Measurements from ENCODE around the gene ADGRV1. TPM values are rescaled to one million over a fixed set of nuclear protein-coding genes. Genes with fewer than 3 reads are reported as not detected.
A peak's percentile ranks its signal among the peaks of the same experiment; 100 is the strongest.

ADGRV1 gene
- total and polyA plus RNA-seq, 4 donors, result 0.36 to 0.64 (median 0.50) TPM

- ATAC-seq (ENCODE audit: low FRiP score), result no peak
- no peak overlapping the region for H3K4me3 ChIP-seq (ENCODE audit: low read length in 2 of 2)
- H3K36me3 ChIP-seq (ENCODE audit: control insufficient read depth in 1 of 2, insufficient read depth in 2 of 2, low read length in 1 of 2), result no peaks in the 10 kb centered on the region
- no peak for DNase-seq
- intact Hi-C loops (cut with DNase I), result loop anchor here (5.0 to 10.0 kb wide), 2 partner anchors 43 to 170 kb away; no protein-coding TSS in a partner anchor
- H3K27ac ChIP-seq (ENCODE audit: low read depth in 1 of 2, low read length in 2 of 2), result no peak overlapping the region
- H3K27me3 ChIP-seq (ENCODE audit: control insufficient read depth in 1 of 2, insufficient read depth in 2 of 2, low read length in 1 of 2), result no peaks in the 10 kb centered on the region
- WGBS, 2 donors, result 47% methylated on average over 2 of the region's 2 CpGs
- peaks cover 3 to 10% of the 10 kb centered on the region in 2 donors for H3K4me1 ChIP-seq (ENCODE audit: control insufficient read depth in 1 of 2, insufficient read depth in 2 of 2, low read length in 2 of 2)
- no peaks in the 10 kb centered on the region for H3K9me3 ChIP-seq (ENCODE audit: control insufficient read depth, low read length)
Observed at GRCh38 chr5:91114658-91115057, 556.1 kb downstream of the ADGRV1 start.

- intact Hi-C loops (cut with DNase I), result loop anchor here in 1 of 2 donors (10.0 kb wide), 1 partner anchor 166 kb away; no protein-coding TSS in a partner anchor
- Histone ChIP-seq H3K4me1 (ENCODE audit: control insufficient read depth in 1 of 2, insufficient read depth in 2 of 2, low read length in 2 of 2) (peaks cover 4 to 10% of the 10 kb centered on the region in 2 donors), H3K27ac (ENCODE audit: low read depth in 1 of 2, low read length in 2 of 2) (no peak overlapping the region), H3K36me3 (ENCODE audit: control insufficient read depth in 1 of 2, insufficient read depth in 2 of 2, low read length in 1 of 2) (no peaks in the 10 kb centered on the region), H3K9me3 (ENCODE audit: control insufficient read depth, low read length) (no peaks in the 10 kb centered on the region), H3K4me3 (ENCODE audit: low read length in 2 of 2) (no peak overlapping the region), H3K27me3 (ENCODE audit: control insufficient read depth in 1 of 2, insufficient read depth in 2 of 2, low read length in 1 of 2) (no peaks in the 10 kb centered on the region)
- ATAC-seq (ENCODE audit: low FRiP score) (no peak), DNase-seq (no peak)
- WGBS, 2 donors, result 82 to 94% methylated on average over 3 of the region's 3 CpGs
Observed at GRCh38 chr5:91118354-91118753, 559.8 kb downstream of the ADGRV1 start.

GRCh38 chr5:91118796-91119195 lies 560.2 kb downstream of the ADGRV1 start:
- Histone ChIP-seq H3K36me3 (ENCODE audit: control insufficient read depth in 1 of 2, insufficient read depth in 2 of 2, low read length in 1 of 2) (no peaks in the 10 kb centered on the region), H3K27me3 (ENCODE audit: control insufficient read depth in 1 of 2, insufficient read depth in 2 of 2, low read length in 1 of 2) (no peaks in the 10 kb centered on the region), H3K4me1 (ENCODE audit: control insufficient read depth in 1 of 2, insufficient read depth in 2 of 2, low read length in 2 of 2) (peaks cover 4 to 10% of the 10 kb centered on the region in 2 donors), H3K4me3 (ENCODE audit: low read length in 2 of 2) (no peak overlapping the region), H3K27ac (ENCODE audit: low read depth in 1 of 2, low read length in 2 of 2) (no peak overlapping the region), H3K9me3 (ENCODE audit: control insufficient read depth, low read length) (no peaks in the 10 kb centered on the region)
- intact Hi-C loops (cut with DNase I), result loop anchor here in 1 of 2 donors (10.0 kb wide), 1 partner anchor 166 kb away; no protein-coding TSS in a partner anchor
- DNase-seq, result no peak
- no peak for ATAC-seq (ENCODE audit: low FRiP score)

GRCh38 chr5:91119217-91119616 lies 560.6 kb downstream of the ADGRV1 start:
- Histone ChIP-seq H3K4me1 (ENCODE audit: control insufficient read depth in 1 of 2, insufficient read depth in 2 of 2, low read length in 2 of 2) (peaks cover 4 to 10% of the 10 kb centered on the region in 2 donors), H3K27ac (ENCODE audit: low read depth in 1 of 2, low read length in 2 of 2) (no peak overlapping the region), H3K4me3 (ENCODE audit: low read length in 2 of 2) (no peak overlapping the region), H3K9me3 (ENCODE audit: control insufficient read depth, low read length) (no peaks in the 10 kb centered on the region), H3K36me3 (ENCODE audit: control insufficient read depth in 1 of 2, insufficient read depth in 2 of 2, low read length in 1 of 2) (no peaks in the 10 kb centered on the region), H3K27me3 (ENCODE audit: control insufficient read depth in 1 of 2, insufficient read depth in 2 of 2, low read length in 1 of 2) (no peaks in the 10 kb centered on the region)
- 37 to 42% methylated on average over 4 of the region's 4 CpGs for WGBS, 2 donors
- ATAC-seq (ENCODE audit: low FRiP score) (no peak), DNase-seq (no peak)
- intact Hi-C loops (cut with DNase I), result loop anchor here in 1 of 2 donors (10.0 kb wide), 1 partner anchor 166 kb away; no protein-coding TSS in a partner anchor

- ATAC-seq (ENCODE audit: low FRiP score), result peak; percentile 84
- no peak for DNase-seq
- intact Hi-C loops (cut with DNase I), result loop anchor here in 1 of 2 donors (10.0 kb wide), 1 partner anchor 165 kb away; no protein-coding TSS in a partner anchor
- WGBS, 2 donors, result 55 to 59% methylated on average over 6 of the region's 6 CpGs
- Histone ChIP-seq H3K9me3 (ENCODE audit: control insufficient read depth, low read length) (no peaks in the 10 kb centered on the region), H3K27me3 (ENCODE audit: control insufficient read depth in 1 of 2, insufficient read depth in 2 of 2, low read length in 1 of 2) (no peaks in the 10 kb centered on the region), H3K4me3 (ENCODE audit: low read length in 2 of 2) (no peak overlapping the region), H3K27ac (ENCODE audit: low read depth in 1 of 2, low read length in 2 of 2) (peak overlapping the region in 1 of 2 donors; percentile 84), H3K36me3 (ENCODE audit: control insufficient read depth in 1 of 2, insufficient read depth in 2 of 2, low read length in 1 of 2) (no peaks in the 10 kb centered on the region), H3K4me1 (ENCODE audit: control insufficient read depth in 1 of 2, insufficient read depth in 2 of 2, low read length in 2 of 2) (peaks cover 3 to 10% of the 10 kb centered on the region in 2 donors)
Observed at GRCh38 chr5:91119981-91120850, 561.6 kb downstream of the ADGRV1 start.

GRCh38 chr5:91121347-91121993 lies 562.9 kb downstream of the ADGRV1 start:
- Histone ChIP-seq H3K4me1 (ENCODE audit: control insufficient read depth in 1 of 2, insufficient read depth in 2 of 2, low read length in 2 of 2) (peaks cover 3 to 10% of the 10 kb centered on the region in 2 donors), H3K36me3 (ENCODE audit: control insufficient read depth in 1 of 2, insufficient read depth in 2 of 2, low read length in 1 of 2) (no peaks in the 10 kb centered on the region), H3K4me3 (ENCODE audit: low read length in 2 of 2) (no peak overlapping the region), H3K27me3 (ENCODE audit: control insufficient read depth in 1 of 2, insufficient read depth in 2 of 2, low read length in 1 of 2) (no peaks in the 10 kb centered on the region), H3K27ac (ENCODE audit: low read depth in 1 of 2, low read length in 2 of 2) (peak overlapping the region in 1 of 2 donors; percentile 47), H3K9me3 (ENCODE audit: control insufficient read depth, low read length) (no peaks in the 10 kb centered on the region)
- 94 to 97% methylated on average over 7 of the region's 7 CpGs for WGBS, 2 donors
- no peak for DNase-seq
- intact Hi-C loops (cut with DNase I), result no loop called here
- no peak for ATAC-seq (ENCODE audit: low FRiP score)

DNA sequence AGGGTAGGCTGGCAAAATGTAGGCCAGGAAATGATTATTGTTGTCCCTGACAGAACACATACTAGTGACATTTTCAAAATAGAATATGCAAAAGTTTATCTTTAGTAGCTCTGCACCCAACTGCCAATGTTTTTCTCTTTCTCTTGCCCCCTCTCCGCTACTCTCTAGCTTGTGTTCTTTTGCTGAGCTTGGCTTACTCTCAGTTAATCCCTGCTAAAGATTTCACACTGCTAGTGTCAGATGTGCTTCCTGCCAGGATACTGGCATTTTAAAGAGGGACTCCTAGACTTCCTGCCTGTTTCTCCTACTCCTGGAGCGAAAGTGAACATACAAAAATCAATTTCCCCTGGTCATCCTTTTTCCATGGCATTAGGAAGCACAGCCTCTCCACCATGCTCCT lies 564.1 kb downstream of the ADGRV1 start:
- ATAC-seq (ENCODE audit: low FRiP score) (no peak), DNase-seq (no peak)
- Histone ChIP-seq H3K9me3 (ENCODE audit: control insufficient read depth, low read length) (no peaks in the 10 kb centered on the region), H3K27me3 (ENCODE audit: control insufficient read depth in 1 of 2, insufficient read depth in 2 of 2, low read length in 1 of 2) (no peaks in the 10 kb centered on the region), H3K36me3 (ENCODE audit: control insufficient read depth in 1 of 2, insufficient read depth in 2 of 2, low read length in 1 of 2) (no peaks in the 10 kb centered on the region), H3K27ac (ENCODE audit: low read depth in 1 of 2, low read length in 2 of 2) (peak overlapping the region in 1 of 2 donors; percentile 69), H3K4me1 (ENCODE audit: control insufficient read depth in 1 of 2, insufficient read depth in 2 of 2, low read length in 2 of 2) (peaks cover 8 to 18% of the 10 kb centered on the region in 2 donors), H3K4me3 (ENCODE audit: low read length in 2 of 2) (no peak overlapping the region)
- intact Hi-C loops (cut with DNase I), result no loop called here
- 38 to 41% methylated on average over 2 of the region's 2 CpGs for WGBS, 2 donors

DNA sequence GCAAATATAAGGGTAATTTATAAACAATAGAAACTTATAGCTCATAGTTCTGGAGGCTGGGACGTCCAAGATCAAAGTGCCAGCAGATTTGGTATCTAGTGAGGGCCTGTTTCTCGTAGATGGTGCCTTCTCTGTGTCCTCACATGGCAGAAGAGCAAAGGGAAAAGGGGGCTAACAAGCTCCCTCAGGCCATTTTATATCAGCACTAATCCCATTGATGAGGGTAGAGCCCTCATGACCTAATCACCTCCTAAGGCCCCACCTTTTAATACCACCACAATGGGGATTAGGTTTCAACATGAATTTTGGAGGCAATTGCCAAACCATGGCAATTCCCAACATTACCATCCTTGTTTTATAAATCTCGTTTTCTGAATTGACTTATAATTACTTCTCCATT lies 564.7 kb downstream of the ADGRV1 start:
- no peak for ATAC-seq (ENCODE audit: low FRiP score)
- Histone ChIP-seq H3K4me1 (ENCODE audit: control insufficient read depth in 1 of 2, insufficient read depth in 2 of 2, low read length in 2 of 2) (peaks cover 8 to 20% of the 10 kb centered on the region in 2 donors), H3K36me3 (ENCODE audit: control insufficient read depth in 1 of 2, insufficient read depth in 2 of 2, low read length in 1 of 2) (no peaks in the 10 kb centered on the region), H3K27me3 (ENCODE audit: control insufficient read depth in 1 of 2, insufficient read depth in 2 of 2, low read length in 1 of 2) (no peaks in the 10 kb centered on the region), H3K9me3 (ENCODE audit: control insufficient read depth, low read length) (no peaks in the 10 kb centered on the region), H3K4me3 (ENCODE audit: low read length in 2 of 2) (no peak overlapping the region), H3K27ac (ENCODE audit: low read depth in 1 of 2, low read length in 2 of 2) (peak overlapping the region in 1 of 2 donors; percentile 71)
- no peak for DNase-seq
- WGBS, 2 donors, result 62 to 63% methylated on average over 3 of the region's 3 CpGs
- intact Hi-C loops (cut with DNase I), result no loop called here

All from aorta (tissue), 5 donors.